Vagina (tissue), 2 donors: ENCODE measurements around the gene KDM6B.

ENCODE experiments used
- POLR2A ChIP-seq, 2 donors: fragments of 450-650 bp; IDR thresholded peaks; one replicate each; pipeline ENCODE4 v1.6.1; 2017; ENCODE audit warnings: antibody characterized with exemption in 2 of 2, mild to moderate bottlenecking in 2 of 2, moderate library complexity in 2 of 2
- POLR2AphosphoS5 ChIP-seq, 2 donors: sonication (generic); formaldehyde crosslinking; IDR thresholded peaks; one replicate each; pipeline ENCODE4 v1.9.0; 2017; ENCODE audit warnings: antibody characterized with exemption in 2 of 2, mild to moderate bottlenecking in 2 of 2, low read depth in 1 of 2; ENCODE audit not compliant: insufficient read depth in 1 of 2
- TF ChIP-seq, protein P1 (sequence below), 3 experiments: fragments of 450-650 bp in 2 of 3; fragments of 200-600 bp in 1 of 3; sonication (generic) in 1 of 3; IDR thresholded peaks; one replicate each; pipeline ENCODE4 v1.5.1; 2017 to 2019; ENCODE audit warnings: antibody characterized with exemption in 3 of 3, mild to moderate bottlenecking in 2 of 3, moderate library complexity in 2 of 3

DNA sequence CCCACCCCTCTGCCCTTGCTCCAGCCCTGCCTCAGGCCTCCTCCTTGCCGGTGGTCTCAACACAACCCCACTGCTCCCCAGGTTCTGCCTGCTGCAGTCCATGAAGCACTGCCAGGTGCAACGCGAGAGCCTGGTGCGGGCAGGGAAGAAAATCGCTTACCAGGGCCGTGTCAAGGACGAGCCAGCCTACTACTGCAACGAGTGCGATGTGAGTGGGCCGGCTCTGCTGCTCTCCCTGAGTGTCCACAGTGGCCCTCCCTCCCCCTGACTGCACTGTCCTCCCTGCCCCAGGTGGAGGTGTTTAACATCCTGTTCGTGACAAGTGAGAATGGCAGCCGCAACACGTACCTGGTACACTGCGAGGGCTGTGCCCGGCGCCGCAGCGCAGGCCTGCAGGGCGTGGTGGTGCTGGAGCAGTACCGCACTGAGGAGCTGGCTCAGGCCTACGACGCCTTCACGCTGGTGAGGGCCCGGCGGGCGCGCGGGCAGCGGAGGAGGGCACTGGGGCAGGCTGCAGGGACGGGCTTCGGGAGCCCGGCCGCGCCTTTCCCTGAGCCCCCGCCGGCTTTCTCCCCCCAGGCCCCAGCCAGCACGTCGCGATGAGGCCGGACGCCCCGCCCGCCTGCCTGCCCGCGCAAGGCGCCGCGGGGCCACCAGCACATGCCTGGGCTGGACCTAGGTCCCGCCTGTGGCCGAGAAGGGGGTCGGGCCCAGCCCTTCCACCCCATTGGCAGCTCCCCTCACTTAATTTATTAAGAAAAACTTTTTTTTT lies 19.1 kb downstream of the KDM6B start:
- TF ChIP-seq, protein P1, sequence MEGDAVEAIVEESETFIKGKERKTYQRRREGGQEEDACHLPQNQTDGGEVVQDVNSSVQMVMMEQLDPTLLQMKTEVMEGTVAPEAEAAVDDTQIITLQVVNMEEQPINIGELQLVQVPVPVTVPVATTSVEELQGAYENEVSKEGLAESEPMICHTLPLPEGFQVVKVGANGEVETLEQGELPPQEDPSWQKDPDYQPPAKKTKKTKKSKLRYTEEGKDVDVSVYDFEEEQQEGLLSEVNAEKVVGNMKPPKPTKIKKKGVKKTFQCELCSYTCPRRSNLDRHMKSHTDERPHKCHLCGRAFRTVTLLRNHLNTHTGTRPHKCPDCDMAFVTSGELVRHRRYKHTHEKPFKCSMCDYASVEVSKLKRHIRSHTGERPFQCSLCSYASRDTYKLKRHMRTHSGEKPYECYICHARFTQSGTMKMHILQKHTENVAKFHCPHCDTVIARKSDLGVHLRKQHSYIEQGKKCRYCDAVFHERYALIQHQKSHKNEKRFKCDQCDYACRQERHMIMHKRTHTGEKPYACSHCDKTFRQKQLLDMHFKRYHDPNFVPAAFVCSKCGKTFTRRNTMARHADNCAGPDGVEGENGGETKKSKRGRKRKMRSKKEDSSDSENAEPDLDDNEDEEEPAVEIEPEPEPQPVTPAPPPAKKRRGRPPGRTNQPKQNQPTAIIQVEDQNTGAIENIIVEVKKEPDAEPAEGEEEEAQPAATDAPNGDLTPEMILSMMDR (IDR thresholded peaks at IDR 0.05), result no peak
- no peak for TF ChIP-seq POLR2AphosphoS5 (IDR thresholded peaks at IDR 0.05; ENCODE audit: insufficient read depth in 1 of 2, low read depth in 1 of 2)
- TF ChIP-seq POLR2A (IDR thresholded peaks at IDR 0.05), result no peak
